IMR-90 (cell line): ENCODE measurements around the gene RNF138. TPM values are rescaled to one million over a fixed set of nuclear protein-coding genes. Genes with fewer than 3 reads are reported as not detected.

ENCODE experiments used
- ATAC-seq: fragments of 200-7000 bp; cut with Tn5 transposase; 2 replicates; pipeline ENCODE4 v1.9.1; 2020; ENCODE audit warnings: low read depth, mild to moderate bottlenecking, moderate library complexity
- BruUV-seq: library from RNA; stranded (reverse); fragments of 400-500 nt; replicated peaks from 2 replicates; lab custom pipeline; 2021; lab: Mats Ljungman, UMichigan
- CTCF ChIA-PET: fragments of 300-600 bp; formaldehyde crosslinking; extraction: SDS; loops from one replicate; lab custom pipeline; 2021; ENCODE audit warnings: antibody characterized with exemption; lab: Yijun Ruan, JAX
- POLR2A ChIA-PET: fragments of 300-600 bp; sonication (Branson Sonifier 250); formaldehyde crosslinking; loops from one replicate; lab custom pipeline; 2022; ENCODE audit warnings: antibody characterized with exemption; ENCODE audit not compliant: unreplicated experiment; lab: Charles Lee
- DNase-seq: peaks from one replicate; pipeline ENCODE4 v3.0.0; 2013
- H2AFZ ChIP-seq: replicated peaks from 2 replicates; pipeline ENCODE3; 2013; ENCODE audit warnings: low read length, mild to moderate bottlenecking; ENCODE audit not compliant: poor library complexity
- H2AK5ac ChIP-seq: 2 replicates; pipeline ENCODE4 v1.6.1; 2013; ENCODE audit warnings: low read depth, low read length, inconsistent platforms
- H2AK9ac ChIP-seq: replicated peaks from 2 replicates; pipeline ENCODE3; 2013; ENCODE audit warnings: mild to moderate bottlenecking, low read depth, low read length, moderate library complexity; ENCODE audit not compliant: poor library complexity
- H2BK120ac ChIP-seq: 2 replicates; pipeline ENCODE4 v1.6.1; 2013; ENCODE audit warnings: low read depth, low read length, inconsistent platforms
- H2BK15ac ChIP-seq: 3 replicates; pipeline ENCODE4 v1.6.1; 2013; ENCODE audit warnings: low read depth, low read length, inconsistent platforms
- H2BK20ac ChIP-seq: 2 replicates; pipeline ENCODE4 v1.6.1; 2013; ENCODE audit warnings: low read depth, mild to moderate bottlenecking, inconsistent platforms, low read length, moderate library complexity
- H2BK5ac ChIP-seq: 2 replicates; pipeline ENCODE4 v1.6.1; 2013; ENCODE audit warnings: mild to moderate bottlenecking, low read depth, low read length, inconsistent platforms; ENCODE audit not compliant: poor library complexity, severe bottlenecking
- H3K14ac ChIP-seq: replicated peaks from 2 replicates; pipeline ENCODE4 v1.6.1; 2013; ENCODE audit warnings: low read depth, low read length, inconsistent platforms
- H3K18ac ChIP-seq: 2 replicates; pipeline ENCODE4 v1.6.1; 2013; ENCODE audit warnings: low read depth, low read length, control low read depth
- H3K23ac ChIP-seq: 2 replicates; pipeline ENCODE4 v1.6.1; 2013; ENCODE audit warnings: low read depth, low read length, inconsistent platforms
- H3K27ac ChIP-seq: 2 replicates; pipeline ENCODE4 v1.5.1; 2013; ENCODE audit warnings: mild to moderate bottlenecking, control low read depth, low read length; ENCODE audit not compliant: insufficient read depth
- H3K27me3 ChIP-seq: 2 replicates; pipeline ENCODE4 v1.6.1; 2013; ENCODE audit warnings: low read length; ENCODE audit not compliant: control insufficient read depth, insufficient read depth
- H3K36me3 ChIP-seq: 2 replicates; pipeline ENCODE4 v1.6.1; 2013; ENCODE audit warnings: low read length, mixed read lengths; ENCODE audit not compliant: control insufficient read depth, insufficient read depth
- H3K4ac ChIP-seq: 2 replicates; pipeline ENCODE4 v1.6.1; 2013; ENCODE audit warnings: low read depth, low read length, inconsistent platforms
- H3K4me1 ChIP-seq: 2 replicates; pipeline ENCODE4 v1.6.1; 2013; ENCODE audit warnings: low read length, mixed read lengths; ENCODE audit not compliant: control insufficient read depth, insufficient read depth
- H3K4me2 ChIP-seq: 2 replicates; pipeline ENCODE4 v1.6.1; 2013; ENCODE audit warnings: low read depth, mild to moderate bottlenecking, control low read depth, low read length, moderate library complexity
- H3K4me3 ChIP-seq: 2 replicates; pipeline ENCODE4 v1.5.1; 2013; ENCODE audit warnings: low read depth, mild to moderate bottlenecking, control low read depth, low read length, moderate library complexity; ENCODE audit not compliant: insufficient read depth
- H3K56ac ChIP-seq: 2 replicates; pipeline ENCODE4 v1.6.1; 2013; ENCODE audit warnings: low read length, inconsistent platforms; ENCODE audit not compliant: insufficient read depth; ENCODE audit errors: extremely low read depth
- H3K79me1 ChIP-seq, 2 experiments: 2 replicates each; pipeline ENCODE4 v1.6.1; 2013; ENCODE audit warnings: low read length in 2 of 2, inconsistent platforms in 1 of 2, low read depth in 1 of 2
- H3K9ac ChIP-seq: 2 replicates; pipeline ENCODE4 v1.6.1; 2013; ENCODE audit warnings: low read depth, low read length, control low read depth
- H3K9me1 ChIP-seq: 2 replicates; pipeline ENCODE4 v1.6.1; 2013; ENCODE audit warnings: low read length, inconsistent platforms; ENCODE audit not compliant: insufficient read depth
- H3K9me3 ChIP-seq: 2 replicates; pipeline ENCODE4 v1.6.1; 2013; ENCODE audit warnings: low read length; ENCODE audit not compliant: control insufficient read depth, insufficient read depth
- H4K20me1 ChIP-seq: 2 replicates; pipeline ENCODE4 v1.6.1; 2013; ENCODE audit warnings: low read length, inconsistent platforms; ENCODE audit not compliant: insufficient read depth
- H4K5ac ChIP-seq: 2 replicates; pipeline ENCODE4 v1.6.1; 2013; ENCODE audit warnings: mild to moderate bottlenecking, low read depth, low read length, control low read depth
- H4K8ac ChIP-seq, 2 experiments: 2 replicates each; pipeline ENCODE4 v1.6.1; 2013; ENCODE audit warnings: low read depth in 2 of 2, low read length in 2 of 2, control low read depth in 1 of 2, inconsistent platforms in 1 of 2
- H4K91ac ChIP-seq: 2 replicates; pipeline ENCODE4 v1.6.1; 2013; ENCODE audit warnings: low read depth, low read length, inconsistent platforms; ENCODE audit not compliant: insufficient read depth
- CEBPB ChIP-seq: IDR thresholded peaks from 2 replicates; pipeline ENCODE4 v1.6.1; 2012; ENCODE audit warnings: low read depth, low read length, improper control_type of control experiment
- WGBS, 2 experiments: methylation state at CpG; one replicate each; pipeline versions ENCODE4 v1.1.5 to v1.1.7; 2013; ENCODE audit warnings: missing lambda C conversion rate in 2 of 2; ENCODE audit not compliant: insufficient read length in 1 of 2; ENCODE audit errors: extremely low coverage in 2 of 2; 5-methylcytosine and 5-hydroxymethylcytosine counted together
- dilution Hi-C: fragments of 300-500 bp; cut with HindIII; formaldehyde crosslinking; loops from one replicate; pipeline ENCODE4 v1.14.3; 2018; ENCODE audit warnings: low sequenced_read_pairs; ENCODE audit not compliant: unreplicated experiment
- in situ Hi-C: fragments of 300-500 bp; cut with MboI; formaldehyde crosslinking; loops from 3 replicates; pipeline ENCODE4 v1.14.3; 2019; ENCODE audit warnings: low sequenced_read_pairs, inconsistent platforms, mixed read lengths
- intact Hi-C: fragments of 100-400 bp; cut with micrococcal nuclease; formaldehyde crosslinking; loops from 2 replicates; pipeline ENCODE4 v1.10.0; 2022
- polyA plus RNA-seq, 3 experiments: library from polyadenylated mRNA; depleted of rRNA; stranded (reverse); fragments of >200 nt; gene quantifications; 2 replicates each; pipeline ENCODE4 v1.2.3, GENCODE V29; 2012; ENCODE audit warnings: low replicate concordance in 1 of 3
- total RNA-seq: library from RNA; depleted of rRNA; stranded (reverse); fragments of >200 nt; gene quantifications from 2 replicates; pipeline ENCODE4 v1.2.3, GENCODE V29; 2012

The RNF138 gene
- total and polyA plus RNA-seq, 2 of the 4 experiments (the other 2 are of a cell fraction), result 18.1 to 36.0 TPM

DNA sequence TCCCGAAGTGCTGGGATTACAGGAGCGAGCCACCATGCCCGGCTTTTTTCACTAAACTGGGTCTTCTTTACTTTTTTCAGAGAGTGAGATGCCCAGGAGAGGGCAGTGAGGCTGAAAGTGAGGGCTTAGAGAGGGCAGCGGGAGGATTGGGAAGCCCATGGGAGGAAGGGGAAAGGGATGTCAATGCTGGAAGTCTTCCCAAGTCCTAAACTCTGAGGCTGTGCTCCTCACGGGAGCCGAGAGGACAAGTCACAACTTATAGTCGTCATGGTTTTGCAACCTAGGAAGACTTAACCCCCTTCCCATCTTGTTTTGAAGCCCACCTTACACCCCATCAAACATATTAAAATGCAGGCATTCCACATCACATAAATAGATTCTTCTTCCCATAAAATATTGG is 83.0 kb downstream of the RNF138 start:
- Histone ChIP-seq H4K5ac (no peak overlapping the region), H2AK5ac (no peak overlapping the region), H3K14ac (no peak overlapping the region), H3K79me1 (no peaks in the 10 kb centered on the region), H3K4ac (no peak overlapping the region), H2BK15ac (no peak overlapping the region), H2AK9ac (no peak overlapping the region), H3K4me1 (no peaks in the 10 kb centered on the region), H3K4me2 (no peak overlapping the region), H3K36me3 (no peaks in the 10 kb centered on the region), H3K9ac (no peak overlapping the region), H4K20me1 (no peaks in the 10 kb centered on the region), H2AFZ (no peak overlapping the region), H3K56ac (no peak overlapping the region), H3K23ac (no peak overlapping the region), H2BK120ac (no peak overlapping the region), H3K27ac (no peak overlapping the region), H3K9me3 (no peaks in the 10 kb centered on the region), H3K18ac (no peak overlapping the region), H3K27me3 (no peaks in the 10 kb centered on the region), H4K91ac (no peak overlapping the region), H2BK5ac (no peak overlapping the region), H2BK20ac (no peak overlapping the region), H3K9me1 (no peaks in the 10 kb centered on the region), H3K4me3 (no peak overlapping the region), H4K8ac (no peak overlapping the region)
- intact Hi-C loops, result no loop called here
- ATAC-seq (no peak), DNase-seq (no peak)
- dilution Hi-C loops, result no loop called here
- in situ Hi-C loops, result no loop called here
- POLR2A ChIA-PET, result no interaction called here
- BruUV-seq, result no TSS peak
- CTCF ChIA-PET, result interaction anchor here (1.1 to 1.4 kb wide), 2 partner anchors 17 to 296 kb away, joined by 3 read pairs; partner anchors contain the start of gene GAREM1
- 40% methylated on average over 1 of the region's 7 CpGs; no CpG with 5 or more reads in 1 of the 2 experiments for WGBS, 2 experiments
- TF ChIP-seq CEBPB, result no peak
